GM18511 (cell line): ENCODE measurements around the gene SMYD3.

Experiments
- ATAC-seq: cut with Tn5 transposase; IDR thresholded peaks from one replicate; pipeline ENCODE4 v1.9.1; 2021; ENCODE audit warnings: mild to moderate bottlenecking, moderate library complexity; ENCODE audit not compliant: unreplicated experiment

Gene SMYD3

DNA sequence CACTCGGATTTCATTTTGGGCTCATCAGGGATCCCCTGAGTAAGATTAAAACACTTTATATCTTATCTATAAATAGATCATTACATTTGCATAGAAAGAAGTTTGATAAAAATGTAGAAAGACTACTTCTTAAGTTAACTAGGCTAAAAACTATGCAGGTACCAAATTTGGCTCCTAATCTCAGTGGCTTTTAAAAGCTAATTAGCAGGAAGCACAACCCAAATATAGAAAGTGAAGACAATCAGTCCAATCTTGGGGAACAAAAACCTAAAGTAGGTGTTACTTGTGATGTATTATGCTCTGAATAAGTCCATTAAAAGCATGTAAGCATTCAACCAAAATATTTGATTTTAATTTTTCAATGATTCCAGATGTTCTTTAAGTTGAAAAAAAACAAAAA, 35.4 kb downstream of the SMYD3 start:
- ATAC-seq, result no peak

DNA sequence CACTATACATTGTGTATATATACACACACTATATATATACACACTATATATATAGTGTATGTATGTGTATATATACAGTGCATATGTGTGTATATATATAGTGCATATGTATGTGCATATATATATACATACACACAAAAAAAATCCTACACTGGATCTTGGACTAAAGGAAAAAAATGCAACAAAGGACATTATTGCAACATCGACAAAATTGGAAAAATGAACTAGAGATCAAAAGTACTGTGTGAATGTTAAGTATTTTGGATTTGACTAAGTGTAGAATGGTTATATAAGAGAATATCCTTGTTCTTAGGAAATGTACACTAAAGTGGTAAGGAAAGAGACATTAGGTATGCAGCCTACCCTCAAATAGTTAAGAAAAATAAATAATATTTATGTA, 36.5 kb downstream of the SMYD3 start:
- no peak for ATAC-seq

DNA sequence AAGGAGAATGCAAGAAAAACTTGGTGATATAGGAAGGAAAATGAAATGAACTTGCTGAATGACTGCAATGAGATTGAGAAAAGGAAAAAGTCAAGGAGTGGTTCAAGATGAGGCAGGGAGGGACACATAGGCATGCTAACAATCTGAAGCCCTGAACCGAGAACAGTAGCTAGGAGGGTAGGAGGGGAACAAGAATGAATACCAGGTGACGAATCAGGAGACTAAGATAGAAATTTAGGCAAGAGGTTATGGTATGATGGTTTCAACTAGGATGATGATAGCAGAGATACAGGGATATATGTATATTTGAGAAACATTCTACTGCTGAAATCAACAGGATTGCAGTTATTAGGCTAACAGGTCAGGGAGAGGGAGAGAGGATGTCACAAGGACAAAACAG, 44.1 kb downstream of the SMYD3 start:
- ATAC-seq, result no peak

DNA sequence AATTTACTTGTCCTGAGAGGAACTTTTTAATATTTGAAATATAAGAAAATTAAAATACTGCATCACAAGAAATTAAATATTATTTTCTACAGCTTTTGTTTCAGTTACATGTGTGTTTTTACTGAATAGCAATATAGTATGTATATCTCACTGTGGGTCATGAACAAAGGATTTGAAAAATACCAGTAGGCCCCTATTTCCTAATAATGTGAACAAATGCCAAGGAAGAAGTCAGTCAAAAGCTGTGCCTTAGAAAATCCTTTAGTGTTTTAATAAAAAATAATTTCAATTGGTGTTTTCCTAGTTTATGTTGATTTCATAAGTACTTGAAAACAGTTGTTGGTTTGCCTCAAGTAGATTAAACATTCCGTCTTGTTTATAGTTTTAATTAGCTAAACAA, 46.7 kb downstream of the SMYD3 start:
- ATAC-seq, result no peak

DNA sequence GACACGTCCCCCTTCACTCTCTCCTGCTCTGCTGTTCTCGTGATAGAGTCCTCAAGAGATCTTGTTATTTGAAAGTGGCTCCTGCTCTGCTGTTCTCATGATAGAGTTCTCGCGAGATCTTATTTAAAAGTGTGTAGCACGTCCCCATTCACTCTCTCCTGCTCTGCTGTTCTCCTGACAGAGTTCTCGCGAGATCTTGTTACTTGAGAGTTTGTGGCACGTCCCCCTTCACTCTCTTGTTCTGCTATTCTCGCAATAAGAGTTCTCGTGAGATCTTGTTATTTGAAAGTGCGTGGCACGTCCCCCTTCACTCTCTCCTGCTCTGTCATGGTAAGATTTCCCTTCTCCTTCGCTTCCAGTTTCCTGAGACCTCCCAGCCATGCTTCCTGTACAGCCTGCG, 47.9 kb downstream of the SMYD3 start:
- ATAC-seq, result no peak

DNA sequence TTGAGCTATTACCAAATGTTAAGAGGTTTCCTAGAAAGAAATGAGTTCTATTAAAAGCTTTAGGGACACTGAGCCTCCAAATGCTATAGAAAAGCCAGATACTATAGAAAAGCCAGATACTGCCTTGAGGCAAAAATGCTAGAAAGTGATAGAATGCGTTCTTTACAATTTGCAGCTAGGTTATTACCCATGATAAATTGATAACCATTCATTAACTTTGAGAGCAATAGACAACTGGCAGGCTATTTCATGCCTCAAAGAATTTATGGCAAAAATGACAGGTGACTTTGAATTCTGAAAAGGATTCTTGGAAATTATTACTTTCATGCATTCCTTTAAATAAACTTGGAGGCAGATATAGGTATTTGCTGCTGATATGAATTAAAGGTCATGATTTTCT, 51.6 kb downstream of the SMYD3 start:
- no peak for ATAC-seq

DNA sequence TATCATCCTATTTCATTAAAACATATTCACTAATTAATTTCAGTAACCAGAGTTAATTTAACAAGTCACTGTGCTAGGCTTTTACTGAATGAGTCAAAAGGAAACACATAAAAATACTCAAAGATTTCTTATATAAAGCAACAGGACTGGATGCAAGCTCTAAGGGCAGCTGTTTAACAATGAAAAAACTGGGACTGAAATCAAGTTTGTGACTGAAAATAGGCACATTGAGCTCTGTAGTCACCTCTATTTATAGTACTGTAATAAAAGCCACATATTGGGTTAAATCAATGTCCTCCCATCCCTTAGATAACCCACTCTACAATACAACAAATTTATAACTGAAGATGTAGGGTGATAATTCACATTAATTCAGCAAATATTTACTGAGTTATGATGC, 52.4 kb downstream of the SMYD3 start:
- ATAC-seq, result no peak

DNA sequence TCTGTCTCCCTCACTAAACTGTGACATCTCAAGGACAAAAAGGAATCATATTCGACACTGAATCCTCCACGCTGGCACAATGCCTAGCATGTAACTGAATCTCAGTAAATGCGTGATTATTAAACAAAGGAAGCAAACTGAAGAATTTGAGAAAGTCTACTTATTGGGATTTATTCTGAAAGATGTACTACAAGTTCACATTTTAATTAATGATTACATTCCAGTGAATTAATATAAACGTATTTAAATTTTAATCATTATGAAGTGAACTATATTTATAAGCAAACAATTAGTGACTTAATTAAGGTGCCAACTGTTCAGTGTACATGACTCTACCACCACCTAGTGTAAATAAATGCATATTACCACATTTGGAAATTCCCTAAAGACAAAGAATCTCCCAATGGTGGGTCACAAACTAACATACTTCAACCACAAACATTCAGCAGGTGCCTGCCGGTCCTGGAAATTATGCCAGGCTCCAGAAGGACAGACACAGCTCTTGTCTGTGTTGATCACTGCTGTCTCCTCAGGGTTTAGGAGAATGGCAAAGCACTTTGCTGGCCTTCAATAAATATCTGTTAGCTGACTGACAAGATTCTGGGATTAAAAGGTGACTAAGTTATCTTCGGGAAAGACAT, 56.3 kb downstream of the SMYD3 start:
- no peak for ATAC-seq

DNA sequence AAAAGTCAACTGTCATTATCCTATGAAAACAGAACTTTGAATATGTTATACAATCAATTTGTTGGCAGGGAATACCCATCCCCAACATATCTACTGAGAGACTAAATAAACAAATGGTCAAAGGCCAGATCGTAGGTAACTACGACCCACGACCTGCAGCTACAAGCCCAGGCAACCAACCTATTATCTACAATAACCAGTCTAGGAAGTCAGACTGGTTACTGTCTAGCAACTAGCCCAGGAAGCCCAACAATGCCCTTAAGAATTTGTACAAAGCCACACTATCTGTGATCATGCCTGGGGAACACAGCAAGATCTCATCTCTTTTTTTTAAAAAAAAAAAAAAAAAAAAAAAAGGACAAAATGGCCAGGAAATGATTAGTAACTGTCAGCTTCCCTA, 58.7 kb downstream of the SMYD3 start:
- ATAC-seq, result no peak

DNA sequence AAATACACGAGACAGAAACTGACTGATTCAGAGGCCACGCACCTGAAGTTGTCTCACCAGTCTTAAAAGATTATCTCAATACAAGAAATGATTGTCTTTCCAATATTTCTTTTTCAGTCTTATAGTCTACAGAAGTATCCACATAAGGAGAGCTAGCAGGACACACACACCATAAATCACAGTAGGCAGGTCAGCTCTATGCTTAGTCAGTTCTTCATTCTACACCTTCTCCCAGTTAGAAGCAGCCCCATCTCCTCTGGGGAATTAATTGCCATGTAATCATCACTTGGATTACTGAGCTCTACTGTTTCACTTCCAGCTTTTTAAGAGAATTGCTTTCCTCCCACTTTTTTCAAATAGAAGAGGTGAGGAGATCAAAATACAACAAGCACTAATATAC, 59.6 kb downstream of the SMYD3 start:
- no peak for ATAC-seq

DNA sequence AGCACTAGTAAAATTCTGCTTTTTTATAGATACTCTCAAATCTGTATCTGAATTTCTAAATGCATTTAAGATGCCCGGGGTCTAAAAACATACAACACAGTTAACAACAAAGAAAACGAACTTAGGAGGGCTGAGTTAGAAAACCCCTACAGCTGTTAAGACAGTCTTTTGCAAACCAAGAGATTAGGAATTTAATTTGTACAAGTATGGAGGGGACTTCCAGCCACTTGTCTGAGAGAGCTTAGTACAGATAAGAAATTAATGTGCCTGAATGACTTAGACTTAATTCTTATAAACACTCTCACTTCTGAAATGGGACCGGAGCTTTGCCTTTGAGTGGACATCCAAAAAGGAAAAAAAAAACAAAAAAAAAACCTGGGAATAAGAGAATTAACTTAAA, 61.6 kb downstream of the SMYD3 start:
- no peak for ATAC-seq

DNA sequence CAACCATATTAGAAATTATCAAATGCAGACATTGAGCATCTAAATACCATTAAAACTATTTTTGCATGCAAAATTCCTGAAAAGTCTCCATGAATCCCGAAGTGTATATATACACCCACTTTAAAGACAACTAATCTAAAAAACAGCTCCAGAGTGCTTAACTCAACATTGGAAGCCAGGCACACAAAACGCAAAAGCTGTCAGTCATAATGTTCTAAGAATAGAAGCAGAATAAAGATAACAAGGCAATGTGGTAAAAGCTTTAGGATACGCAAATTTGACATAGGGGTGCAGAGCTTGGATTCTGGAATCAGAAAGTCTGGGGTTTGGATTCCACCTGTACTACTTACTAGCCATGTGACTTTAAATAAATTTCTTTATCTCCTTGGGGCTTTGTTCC, 62.5 kb downstream of the SMYD3 start:
- no peak for ATAC-seq

DNA sequence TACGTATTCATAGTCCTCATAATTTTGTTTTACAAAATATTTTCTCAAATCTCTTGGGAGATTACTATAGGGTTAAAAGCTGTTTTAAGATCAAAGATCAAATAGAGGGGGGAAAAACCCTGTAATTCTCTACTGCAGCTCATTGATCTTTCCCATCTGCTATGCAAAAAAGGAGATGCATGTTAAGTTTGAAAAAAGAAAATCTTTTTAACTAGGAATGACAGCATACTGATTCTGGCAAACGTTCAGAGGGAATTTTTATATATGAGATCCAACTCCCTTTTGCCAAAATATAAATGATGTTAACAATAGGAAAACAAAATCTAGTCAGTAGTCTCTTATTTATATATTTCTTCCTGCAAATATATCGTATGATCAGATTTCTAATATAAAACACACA, 69.1 kb downstream of the SMYD3 start:
- no peak for ATAC-seq

DNA sequence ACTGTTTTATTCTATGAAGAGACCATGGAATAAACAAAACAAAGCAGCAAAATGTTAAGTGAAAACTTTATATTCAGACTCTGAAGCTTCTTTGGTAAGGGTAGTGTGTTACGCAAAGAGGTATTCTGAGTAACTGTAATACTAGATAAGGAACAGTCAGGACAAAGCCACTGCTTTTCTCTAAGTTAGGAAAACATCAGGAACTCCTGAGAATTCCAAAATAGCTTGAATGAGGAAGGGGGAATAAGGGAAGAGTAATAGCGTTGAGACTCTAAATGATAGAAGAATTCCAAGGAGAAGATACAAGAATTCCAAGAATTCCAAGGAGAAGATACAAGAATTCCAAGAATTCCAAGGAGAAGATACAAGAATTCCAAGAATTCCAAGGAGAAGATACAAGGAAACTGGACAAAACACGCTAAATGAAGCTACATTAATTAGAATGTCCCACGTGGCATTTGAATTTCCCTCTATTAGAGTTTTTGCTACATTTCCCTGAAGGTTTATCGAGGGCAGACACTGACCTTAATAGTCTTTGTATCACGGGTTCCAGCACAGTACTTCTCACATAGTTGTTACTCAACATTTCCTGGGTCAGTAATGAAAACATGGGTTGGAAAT, 71.5 kb downstream of the SMYD3 start:
- no peak for ATAC-seq

DNA sequence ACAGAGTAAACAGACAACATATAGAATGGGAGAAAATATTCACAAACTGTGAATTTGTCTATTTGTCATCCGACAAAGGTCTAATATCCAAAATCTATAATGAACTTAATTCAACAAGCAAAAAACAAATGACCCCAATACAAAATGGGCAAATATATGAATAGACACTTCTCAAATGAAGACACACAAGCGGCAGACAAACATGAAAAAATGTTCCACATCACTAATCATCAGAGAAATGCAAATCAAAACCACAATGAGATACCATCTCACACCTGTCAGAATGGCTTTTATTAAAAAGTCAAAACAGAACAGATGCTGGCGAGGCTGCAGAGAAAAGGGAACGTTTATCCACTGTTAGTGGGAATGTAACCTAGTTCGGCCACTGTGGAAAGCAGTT, 72.7 kb downstream of the SMYD3 start:
- ATAC-seq, result no peak

DNA sequence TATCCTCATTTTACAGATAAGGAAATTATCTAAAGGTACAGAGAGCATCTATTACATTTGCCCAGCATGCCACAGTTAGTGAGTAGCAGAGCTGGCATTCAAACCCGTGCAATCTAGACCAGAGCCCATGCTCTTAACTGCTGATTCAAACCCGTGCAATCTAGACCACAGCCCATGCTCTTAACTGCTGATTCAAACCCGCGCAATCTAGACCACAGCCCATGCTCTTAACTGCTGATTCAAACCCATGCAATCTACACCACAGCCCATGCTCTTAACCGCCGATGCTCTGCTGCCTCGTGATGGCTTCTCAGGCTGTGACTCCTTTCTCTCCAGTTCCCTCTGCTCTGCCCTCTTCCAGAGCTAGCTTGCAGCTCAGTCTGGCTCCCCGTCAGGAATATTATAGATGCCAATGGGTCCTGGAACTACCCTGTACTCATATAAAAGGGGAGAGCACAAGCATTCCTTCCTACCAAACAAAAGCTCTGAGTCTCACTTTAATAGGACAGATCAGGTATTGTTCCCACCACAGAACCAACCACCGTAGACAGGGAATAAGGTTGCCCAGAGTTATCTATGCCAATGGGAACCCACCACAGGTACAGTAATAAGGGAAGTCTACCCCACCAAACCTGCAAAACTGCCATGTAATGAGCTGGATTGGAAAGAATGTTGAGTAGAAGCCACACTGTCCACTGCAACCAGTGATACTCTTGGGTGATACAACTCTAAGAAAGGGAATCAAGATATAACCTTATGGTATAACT, 78.4 kb downstream of the SMYD3 start:
- no peak for ATAC-seq

DNA sequence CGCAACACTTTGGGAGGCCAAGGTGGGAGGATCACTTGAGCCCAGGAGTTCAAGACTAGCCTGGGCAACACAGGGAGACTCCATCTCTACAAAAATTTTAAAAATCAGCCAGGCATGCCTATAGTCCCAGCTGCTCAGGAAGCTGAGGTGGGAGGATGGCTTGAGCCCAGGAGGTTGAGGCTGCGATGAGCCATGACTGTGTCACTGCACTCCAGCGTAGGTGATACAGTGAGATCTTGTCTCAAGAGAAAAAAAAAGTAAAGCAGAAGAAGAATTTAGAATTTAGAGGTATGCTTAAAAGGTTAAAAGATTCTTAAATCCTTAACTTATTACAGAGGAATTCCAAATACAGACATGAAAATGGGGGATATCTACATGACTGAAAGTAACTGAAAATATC, 79.5 kb downstream of the SMYD3 start:
- ATAC-seq, result no peak

DNA sequence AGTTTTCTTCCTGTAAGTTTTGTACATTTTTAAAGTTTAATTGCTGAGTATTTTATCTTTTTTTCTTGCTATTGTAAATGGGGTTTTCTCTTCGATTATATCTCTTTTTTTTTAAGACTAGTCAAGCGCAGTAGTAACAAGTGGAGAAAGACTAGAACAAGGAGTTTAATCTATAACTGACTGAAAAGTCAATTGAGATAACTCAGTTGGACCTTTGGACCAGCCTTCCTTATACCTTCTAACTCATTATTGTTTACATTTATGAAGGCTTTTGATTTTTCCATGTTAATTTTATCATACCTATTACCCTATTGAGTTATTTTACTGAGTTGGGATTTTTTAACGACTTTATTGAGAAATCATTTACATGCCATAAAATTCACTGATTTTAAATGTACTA, 81.2 kb downstream of the SMYD3 start:
- no peak for ATAC-seq

DNA sequence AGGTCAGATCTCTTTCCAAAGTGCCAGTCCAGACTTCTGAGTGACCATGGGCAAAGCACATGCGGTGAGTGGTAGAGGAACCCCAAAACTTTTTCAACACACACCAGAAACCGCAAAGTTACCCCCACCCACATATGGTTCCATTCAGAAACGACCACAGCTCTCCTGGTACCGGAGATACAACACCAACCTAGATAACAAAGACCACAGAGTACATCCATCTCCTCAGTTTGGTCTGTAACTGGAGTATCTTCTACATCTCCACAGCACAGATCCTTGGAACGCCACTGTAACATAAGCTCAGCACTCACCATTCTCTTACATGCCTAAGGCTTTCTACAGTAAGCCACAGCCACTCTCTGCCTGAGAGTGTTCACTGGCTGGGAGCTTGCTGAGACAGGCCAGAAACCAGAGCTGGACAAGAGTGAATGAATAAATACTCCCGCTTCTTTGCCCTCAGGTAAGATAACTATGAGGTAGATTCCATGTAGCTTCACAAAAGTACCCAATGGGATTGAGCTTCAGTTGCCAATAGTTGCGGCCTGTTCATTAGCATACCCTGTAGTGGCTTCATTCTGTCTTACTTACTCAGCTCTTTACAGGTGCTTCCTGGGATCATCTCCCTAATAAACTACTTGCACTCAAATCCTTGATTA, 81.8 kb downstream of the SMYD3 start:
- ATAC-seq, result no peak

DNA sequence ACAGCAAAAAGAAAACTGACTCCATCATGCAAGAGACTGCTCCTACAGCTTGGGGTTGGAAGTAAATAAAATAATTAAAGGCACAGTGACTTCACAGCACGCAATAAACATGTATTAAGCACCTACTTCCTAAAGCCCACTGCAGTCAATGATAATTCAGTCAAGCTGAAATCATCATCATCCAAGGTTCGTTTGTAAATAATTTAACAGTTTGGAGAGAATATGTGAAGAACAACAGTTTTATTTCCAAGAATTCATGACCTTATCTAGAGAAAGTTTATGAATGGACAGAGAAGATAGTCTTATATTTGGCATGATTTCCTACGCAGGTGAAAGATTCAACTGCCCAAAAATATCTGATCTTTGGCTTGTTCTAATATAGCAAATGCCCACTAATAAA, 86.8 kb downstream of the SMYD3 start:
- no peak for ATAC-seq

DNA sequence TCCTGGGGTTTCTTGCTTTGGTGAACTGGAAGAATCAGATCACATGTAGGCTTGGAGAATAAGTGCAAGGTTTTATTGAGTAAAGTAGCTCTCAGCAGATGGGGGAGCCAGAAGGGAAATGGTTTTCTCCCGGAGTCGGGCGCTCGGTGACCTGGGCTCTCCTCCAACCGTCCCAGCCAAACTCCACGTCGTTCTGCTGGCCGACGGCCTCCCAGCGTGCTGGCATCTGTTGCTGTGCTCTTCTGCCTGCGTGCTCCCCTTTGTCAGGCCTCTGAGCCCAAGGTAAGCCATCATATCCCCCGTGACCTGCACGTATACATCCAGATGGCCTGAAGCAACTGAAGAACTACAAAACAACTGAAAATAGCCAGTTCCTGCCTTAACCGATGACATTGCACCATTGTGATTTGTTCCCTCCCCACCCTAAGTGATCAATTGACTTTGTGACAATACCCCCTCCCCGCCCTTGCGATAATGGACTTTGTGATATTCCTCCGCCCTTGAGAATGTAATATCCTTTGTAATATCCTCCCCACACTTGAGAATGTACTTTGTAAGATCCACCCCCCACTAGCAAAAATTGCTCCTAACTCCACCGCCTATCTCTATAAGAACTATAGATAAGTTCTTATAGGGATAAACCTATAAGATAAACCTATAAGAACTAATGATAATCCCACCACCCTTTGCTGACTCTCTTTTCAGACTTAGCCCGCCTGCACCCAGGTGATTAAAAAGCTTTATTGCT, 88.3 kb downstream of the SMYD3 start:
- no peak for ATAC-seq
